GM08714 (cell line): Measurements from ENCODE around the gene TPT1.
A peak's percentile ranks its signal among the peaks of the same experiment; 100 is the strongest.
"Not testable (repeated sequence)": the region's sequence is repeated elsewhere in the genome, so short reads cannot be mapped to it uniquely, and the experiment has no call there.

Source experiments
- H3K4me3 ChIP-seq: fragments of 200-500 bp; sonication (Bioruptor generic); 2 replicates; pipeline ENCODE4 v1.5.1; 2014; ENCODE audit warnings: mild to moderate bottlenecking, low read length, inconsistent platforms
- ZNF274 ChIP-seq: IDR thresholded peaks from 2 replicates; pipeline ENCODE4 v1.6.1; 2012; ENCODE audit warnings: mild to moderate bottlenecking, low read depth, low read length

Gene TPT1

DNA sequence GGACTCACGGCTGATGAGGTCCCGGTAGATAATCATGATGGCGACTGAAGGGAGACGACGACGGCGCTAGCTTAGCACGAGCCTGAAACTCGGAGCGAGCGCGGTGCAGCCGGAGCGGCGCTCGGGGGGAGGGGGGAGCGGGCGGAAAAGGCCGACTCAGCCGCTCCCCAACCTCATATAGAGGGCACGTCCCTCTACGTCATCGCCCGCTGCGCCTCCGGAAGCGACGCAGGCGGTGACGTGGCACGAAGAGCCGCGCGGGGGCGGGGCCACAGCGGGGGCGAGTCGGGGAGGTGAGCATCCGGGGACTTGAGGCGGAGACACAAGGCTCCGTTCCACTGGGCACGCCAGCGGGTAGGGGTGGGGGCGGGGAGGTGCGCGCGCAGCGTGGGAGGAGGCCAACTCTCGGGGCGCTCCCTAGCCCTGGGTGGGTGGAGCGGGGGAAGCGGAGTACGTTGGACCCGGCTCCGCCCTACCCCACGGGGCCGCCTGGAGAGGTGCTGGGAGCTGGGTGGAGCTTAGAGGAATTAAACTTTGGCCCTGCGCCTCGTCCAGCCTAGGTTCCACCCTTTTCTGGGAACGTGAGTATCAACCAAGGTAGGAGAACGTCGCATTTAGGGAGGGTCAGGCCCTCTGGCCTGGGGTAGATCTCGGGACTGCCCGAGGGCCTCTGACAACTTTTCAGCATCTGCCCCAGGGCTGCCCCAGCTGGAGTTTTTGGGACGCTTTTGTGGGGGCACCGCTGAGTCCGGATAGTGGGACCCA lies at the start of gene TPT1:
TPT1 (minus strand) TSS at position 150 of the 765 bp plus-strand sequence; CDS start at position 36, 114 bp downstream.
- peak within 1 kb of the TSS; percentile 96 for H3K4me3 ChIP-seq
- no peak for TF ChIP-seq ZNF274

- H3K4me3 ChIP-seq: not testable (repeated sequence)
These were observed 49.4 kb upstream of the TPT1 start for GRCh38 chr13:45390348-45390747.

DNA sequence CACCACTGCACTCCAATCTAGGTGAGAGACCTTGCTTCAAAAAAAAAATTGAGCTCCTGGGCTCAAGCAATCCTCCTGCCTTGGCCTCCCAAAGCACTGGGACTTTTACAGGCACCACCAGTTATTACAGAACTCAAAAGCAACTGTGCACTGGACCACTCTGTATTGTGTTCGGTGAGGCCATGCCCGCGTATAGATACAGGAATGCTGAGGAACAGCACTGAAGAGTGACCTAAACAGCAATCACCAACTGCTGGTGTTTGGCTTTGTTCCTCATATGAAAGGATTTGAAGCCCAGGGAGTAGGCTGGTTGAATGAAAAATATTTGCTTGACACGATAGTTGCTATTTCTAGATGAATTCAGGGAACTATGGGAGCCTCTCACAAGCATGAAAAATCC lies 47.7 kb upstream of the TPT1 start:
- no peak for TF ChIP-seq ZNF274

GRCh38 chr13:45386892-45387575 lies 46.1 kb upstream of the TPT1 start:
- not testable (repeated sequence) for H3K4me3 ChIP-seq

More for the DNA sequence above, 47.7 kb upstream of the TPT1 start:
- H3K4me3 ChIP-seq: no peak overlapping the region

DNA sequence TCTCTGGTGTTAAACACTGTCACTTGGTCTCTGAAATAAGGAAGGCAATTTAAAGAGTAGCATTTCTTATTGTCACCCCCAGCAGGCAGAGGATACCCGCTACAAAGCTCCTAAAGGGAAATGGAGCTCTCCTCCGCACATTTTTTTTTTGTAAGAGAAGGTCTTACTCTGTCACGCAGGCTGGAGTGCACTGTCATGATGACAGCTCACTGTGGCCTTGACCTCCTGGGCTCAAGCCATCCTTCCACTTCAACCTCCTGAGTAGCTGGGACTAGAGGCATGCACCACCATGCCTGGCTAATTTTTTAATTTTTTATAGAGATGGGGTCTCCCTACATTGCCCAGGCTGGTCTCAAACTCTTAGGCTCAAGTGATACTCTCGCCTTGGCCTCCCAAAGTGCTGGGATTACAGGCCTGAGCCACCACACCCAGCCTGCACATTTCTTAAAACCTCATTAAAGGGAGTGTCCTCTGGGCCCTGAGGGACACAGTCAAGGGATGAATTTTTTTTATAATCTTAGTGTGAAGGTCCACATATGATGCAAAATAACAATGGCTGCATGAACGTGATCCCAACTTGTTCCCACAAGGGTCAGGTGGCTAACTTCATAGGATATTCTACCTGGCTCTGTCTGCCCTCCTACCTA lies 45.0 kb upstream of the TPT1 start:
- TF ChIP-seq ZNF274: no peak
- no peak overlapping the region for H3K4me3 ChIP-seq

GRCh38 chr13:45385320-45385719 lies 44.3 kb upstream of the TPT1 start:
- no peak for TF ChIP-seq ZNF274
- no peak overlapping the region for H3K4me3 ChIP-seq

DNA sequence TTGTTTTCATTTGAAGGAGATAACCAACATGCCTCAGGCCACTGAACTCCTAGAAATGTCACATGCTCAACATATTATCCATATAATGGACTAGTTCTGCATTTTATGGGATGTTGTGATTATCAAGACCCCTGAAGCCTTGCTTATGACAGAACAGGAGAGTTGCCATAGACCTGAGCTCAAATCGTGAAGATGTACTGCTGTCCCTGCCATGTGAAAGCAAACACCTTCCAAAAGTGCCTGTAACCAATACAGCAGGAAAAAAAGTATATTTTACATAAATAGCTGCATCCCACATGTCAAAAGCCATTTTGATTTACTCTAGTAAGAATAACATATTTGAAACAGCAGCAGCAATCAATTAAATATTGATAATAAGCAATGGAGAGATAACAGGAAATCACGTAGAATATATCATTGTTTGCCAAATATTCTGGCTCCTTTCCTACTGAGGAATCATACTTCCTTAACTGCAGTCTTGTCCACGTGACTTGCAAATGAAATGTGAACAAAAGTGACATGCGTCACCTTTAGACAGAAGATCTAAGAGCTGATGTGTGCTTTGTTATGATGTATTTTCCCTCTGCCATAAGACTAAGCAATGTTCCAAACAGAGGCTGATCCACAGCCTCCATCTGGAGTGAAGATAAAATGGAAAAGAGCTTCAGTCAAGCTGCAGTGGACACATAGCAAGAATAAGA lies 43.6 kb upstream of the TPT1 start:
- TF ChIP-seq ZNF274: no peak
- H3K4me3 ChIP-seq: no peak overlapping the region

- not testable (repeated sequence) for H3K4me3 ChIP-seq
These were observed 41.8 kb upstream of the TPT1 start for GRCh38 chr13:45382739-45383138.

- H3K4me3 ChIP-seq: no peak overlapping the region
- TF ChIP-seq ZNF274: no peak
These were observed 40.2 kb upstream of the TPT1 start for GRCh38 chr13:45381196-45381595.

DNA sequence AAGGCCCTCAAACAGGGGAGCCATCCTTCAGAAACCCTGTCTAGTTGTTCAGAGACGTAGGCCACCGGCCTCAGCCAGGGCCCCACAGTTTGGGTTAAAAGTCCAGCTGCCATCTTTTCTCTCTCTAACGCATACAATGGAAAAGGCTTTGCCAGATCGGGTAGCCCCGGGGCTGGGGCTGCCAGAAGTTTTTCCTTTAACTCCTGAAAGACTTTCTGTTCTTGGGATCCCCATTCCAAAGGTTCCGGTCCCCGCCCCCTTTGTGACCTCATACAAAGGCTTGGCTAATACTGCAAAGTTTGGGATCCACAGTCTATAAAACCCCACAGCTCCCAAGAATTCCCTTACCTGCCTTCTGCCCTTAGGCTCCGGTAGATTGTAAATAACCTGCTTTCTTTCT lies 39.7 kb upstream of the TPT1 start:
- not testable (repeated sequence) for H3K4me3 ChIP-seq

GRCh38 chr13:45379516-45379915 lies 38.5 kb upstream of the TPT1 start:
- H3K4me3 ChIP-seq: not testable (repeated sequence)

DNA sequence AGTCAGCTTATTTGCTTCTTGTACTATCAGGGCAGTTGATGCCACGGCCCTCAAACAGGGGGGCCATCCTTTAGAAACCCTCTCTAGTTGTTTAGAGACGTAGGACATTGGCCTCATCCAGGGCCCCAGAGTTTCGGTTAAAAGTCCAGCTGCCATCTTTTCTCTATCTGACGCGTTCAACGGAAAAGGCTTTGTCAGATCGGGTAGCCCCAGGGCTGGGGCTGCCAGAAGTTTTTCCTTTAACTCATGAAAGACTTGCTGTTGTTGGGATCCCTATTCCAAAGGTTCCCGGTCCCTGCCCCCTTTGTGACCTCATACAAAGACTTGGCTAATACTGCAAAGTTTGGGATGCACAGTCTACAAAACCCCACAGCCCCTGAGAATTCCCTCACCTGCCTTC lies 37.8 kb upstream of the TPT1 start:
- H3K4me3 ChIP-seq: not testable (repeated sequence)

DNA sequence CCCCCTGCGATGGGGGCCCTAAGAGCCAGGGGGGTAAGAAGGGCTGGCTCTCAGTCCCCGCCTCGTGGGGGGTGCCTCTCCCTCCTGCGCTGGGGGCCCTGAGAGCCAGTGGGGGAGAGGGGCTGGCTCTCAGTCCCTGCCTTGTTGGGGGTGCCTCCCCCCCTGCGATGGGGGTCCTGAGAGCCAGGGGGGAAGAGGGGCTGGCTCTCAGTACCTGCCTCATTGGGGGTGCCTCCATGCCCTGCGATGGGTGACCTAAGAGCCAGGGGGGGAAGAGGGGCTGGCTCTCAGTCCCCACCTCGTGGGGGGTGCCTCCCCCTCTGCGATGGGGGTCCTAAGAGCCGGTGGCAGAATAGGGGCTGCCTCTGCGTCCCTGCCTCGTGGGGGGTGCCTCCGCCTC lies 36.3 kb upstream of the TPT1 start:
- H3K4me3 ChIP-seq: not testable (repeated sequence)

- not testable (repeated sequence) for H3K4me3 ChIP-seq
These were observed 35.7 kb upstream of the TPT1 start for GRCh38 chr13:45376651-45377050.

- no peak overlapping the region for H3K4me3 ChIP-seq
- TF ChIP-seq ZNF274: no peak
These were observed 33.9 kb upstream of the TPT1 start for GRCh38 chr13:45374917-45375316.
